ENCODE data around the gene PLA2R1.
"Not testable (repeated sequence)": the region's sequence is repeated elsewhere in the genome, so short reads cannot be mapped to it uniquely, and the experiment has no call there.

The PLA2R1 gene

GRCh38 chr2:160063271-160063670 lies 856 bp upstream of the PLA2R1 start:
- DNase-seq: no peak

- DNase-seq: no peak
Observed at GRCh38 chr2:160061944-160062291, 497 bp downstream of the PLA2R1 start.

- no peak for DNase-seq
Observed at GRCh38 chr2:160061533-160061932, 882 bp downstream of the PLA2R1 start.

GRCh38 chr2:160060297-160060696 lies 2.1 kb downstream of the PLA2R1 start:
- no peak for DNase-seq

- DNase-seq: no peak
Observed at GRCh38 chr2:160057356-160057755, 5.1 kb downstream of the PLA2R1 start.

GRCh38 chr2:160055726-160056108 lies 6.7 kb downstream of the PLA2R1 start:
- DNase-seq: no peak

GRCh38 chr2:160054984-160055725 lies 7.3 kb downstream of the PLA2R1 start:
- no peak for DNase-seq

GRCh38 chr2:160053946-160054345 lies 8.5 kb downstream of the PLA2R1 start:
- no peak for DNase-seq

GRCh38 chr2:160052531-160052930 lies 9.9 kb downstream of the PLA2R1 start:
- no peak for DNase-seq

- no peak for DNase-seq
Observed at GRCh38 chr2:160051371-160051800, 11.0 kb downstream of the PLA2R1 start.

- no peak for DNase-seq
Observed at GRCh38 chr2:160050147-160050546, 12.3 kb downstream of the PLA2R1 start.

- no peak for DNase-seq
Observed at GRCh38 chr2:160045703-160046210, 16.7 kb downstream of the PLA2R1 start.

GRCh38 chr2:160044728-160045127 lies 17.7 kb downstream of the PLA2R1 start:
- no peak for DNase-seq

- no peak for DNase-seq
Observed at GRCh38 chr2:160043265-160043664, 19.1 kb downstream of the PLA2R1 start.

GRCh38 chr2:160042054-160042453 lies 20.4 kb downstream of the PLA2R1 start:
- DNase-seq: peak; percentile 63 to 74

- DNase-seq: no peak
Observed at GRCh38 chr2:160041091-160041490, 21.3 kb downstream of the PLA2R1 start.

GRCh38 chr2:160039166-160039903 lies 23.1 kb downstream of the PLA2R1 start:
- DNase-seq: no peak

- not testable (repeated sequence) for DNase-seq
Observed at GRCh38 chr2:160038662-160039061, 23.8 kb downstream of the PLA2R1 start.

- DNase-seq: no peak
Observed at GRCh38 chr2:160036736-160037135, 25.7 kb downstream of the PLA2R1 start.

- no peak for DNase-seq
Observed at GRCh38 chr2:160035125-160035524, 27.3 kb downstream of the PLA2R1 start.

- DNase-seq: no peak
Observed at GRCh38 chr2:160034396-160034795, 28.0 kb downstream of the PLA2R1 start.

GRCh38 chr2:160033732-160034392 lies 28.6 kb downstream of the PLA2R1 start:
- DNase-seq: no peak

- no peak for DNase-seq
Observed at GRCh38 chr2:160029270-160029628, 33.2 kb downstream of the PLA2R1 start.

All from activated CD4-positive, alpha-beta T cell treated with anti-CD3 and anti-CD28 coated beads, Interleukin-2, amount 50 U/mL, for 48 hours (primary cell).